HEK293 (cell line): Measurements from ENCODE around the gene MCCC2.

Experiments
- CTCF ChIA-PET: fragments of 350-600 bp; formaldehyde crosslinking; extraction: SDS; loops from one replicate; lab custom pipeline; 2021; ENCODE audit warnings: antibody characterized with exemption; lab: Yijun Ruan, JAX
- POLR2A ChIA-PET: fragments of 300-600 bp; formaldehyde crosslinking; extraction: SDS; loops from one replicate; lab custom pipeline; 2020; ENCODE audit warnings: antibody characterized with exemption, inconsistent platforms; lab: Yijun Ruan, JAX
- H3K27ac ChIP-seq: fragments of 200-500 bp; sonication (Bioruptor generic); 2 replicates; pipeline ENCODE4 v1.5.1; 2014; ENCODE audit warnings: low read depth, low read length, control low read depth, inconsistent platforms; ENCODE audit errors: extremely low read depth
- H3K36me3 ChIP-seq, 2 experiments: fragments of 200-500 bp in 1 of 2; sonication (Bioruptor generic) in 1 of 2; 1 replicate in 1 of 2; 2 replicates in 1 of 2; pipeline ENCODE4 v1.5.1; 2014 to 2017; ENCODE audit warnings: inconsistent platforms in 2 of 2, low read length in 2 of 2; ENCODE audit not compliant: control insufficient read depth in 2 of 2, insufficient read depth in 1 of 2
- H3K4me1 ChIP-seq: fragments of 200-500 bp; sonication (Bioruptor generic); 2 replicates; pipeline ENCODE4 v1.5.1; 2014; ENCODE audit warnings: mild to moderate bottlenecking, low read length, inconsistent platforms; ENCODE audit not compliant: control insufficient read depth, insufficient read depth
- H3K4me3 ChIP-seq: 2 replicates; pipeline ENCODE4 v1.5.1; 2011; ENCODE audit warnings: low read depth, mild to moderate bottlenecking, control low read depth, low read length, moderate library complexity
- H3K9me3 ChIP-seq: fragments of 200-500 bp; sonication (Bioruptor generic); 2 replicates; pipeline ENCODE4 v1.5.1; 2014; ENCODE audit warnings: low read depth, low read length, inconsistent platforms; ENCODE audit not compliant: control insufficient read depth, insufficient read depth
- SCRT2 ChIP-seq: fragments of 450-650 bp; formaldehyde crosslinking; IDR thresholded peaks from 2 replicates; pipeline ENCODE4 v1.5.1; 2016; ENCODE audit warnings: missing biosample characterization, missing genetic modification characterization
- TCF7L2 ChIP-seq: IDR thresholded peaks from 2 replicates; pipeline ENCODE4 v1.6.1; 2011; ENCODE audit warnings: low read depth, mild to moderate bottlenecking, inconsistent platforms, low read length, moderate library complexity, borderline replicate concordance
- ZBTB7A ChIP-seq: fragments of 450-650 bp; formaldehyde crosslinking; IDR thresholded peaks from 2 replicates; pipeline ENCODE4 v1.5.1; 2016; ENCODE audit warnings: low read depth, missing biosample characterization, missing genetic modification characterization
- ZNF10 ChIP-seq: fragments of 450-650 bp; formaldehyde crosslinking; IDR thresholded peaks from 2 replicates; pipeline ENCODE4 v1.5.1; 2017; ENCODE audit warnings: missing biosample characterization, missing genetic modification characterization
- ZNF157 ChIP-seq: fragments of 450-650 bp; formaldehyde crosslinking; IDR thresholded peaks from 2 replicates; pipeline ENCODE4 v1.5.1; 2016; ENCODE audit warnings: missing biosample characterization, missing genetic modification characterization
- ZNF394 ChIP-seq: fragments of 450-650 bp; formaldehyde crosslinking; IDR thresholded peaks from 2 replicates; pipeline ENCODE4 v1.5.1; 2016; ENCODE audit warnings: missing biosample characterization, missing genetic modification characterization, mild to moderate bottlenecking, moderate library complexity, borderline replicate concordance
- ZNF404 ChIP-seq: fragments of 450-650 bp; formaldehyde crosslinking; IDR thresholded peaks from 2 replicates; pipeline ENCODE4 v1.5.1; 2017; ENCODE audit warnings: missing biosample characterization, missing genetic modification characterization
- ZNF449 ChIP-seq: fragments of 450-650 bp; formaldehyde crosslinking; IDR thresholded peaks from 2 replicates; pipeline ENCODE4 v1.5.1; 2017; ENCODE audit warnings: missing biosample characterization, mild to moderate bottlenecking, missing genetic modification characterization, moderate library complexity
- ZNF473 ChIP-seq: fragments of 450-650 bp; formaldehyde crosslinking; IDR thresholded peaks from 2 replicates; pipeline ENCODE4 v1.5.1; 2017; ENCODE audit warnings: missing biosample characterization, missing genetic modification characterization
- ZNF48 ChIP-seq: fragments of 450-650 bp; formaldehyde crosslinking; IDR thresholded peaks from 2 replicates; pipeline ENCODE4 v1.5.1; 2016; ENCODE audit warnings: missing biosample characterization, missing genetic modification characterization
- ZNF544 ChIP-seq: fragments of 450-650 bp; formaldehyde crosslinking; IDR thresholded peaks from 2 replicates; pipeline ENCODE4 v1.5.0; 2017; ENCODE audit warnings: missing biosample characterization, missing genetic modification characterization
- ZNF571 ChIP-seq: fragments of 450-650 bp; formaldehyde crosslinking; IDR thresholded peaks from 2 replicates; pipeline ENCODE4 v1.5.0; 2017; ENCODE audit warnings: missing biosample characterization, missing genetic modification characterization
- ZNF660 ChIP-seq: fragments of 450-650 bp; IDR thresholded peaks from 2 replicates; pipeline ENCODE4 v1.5.1; 2018; ENCODE audit warnings: missing biosample characterization, mild to moderate bottlenecking, missing genetic modification characterization
- ZXDB ChIP-seq: fragments of 450-650 bp; formaldehyde crosslinking; IDR thresholded peaks from 2 replicates; pipeline ENCODE4 v1.5.1; 2016; ENCODE audit warnings: missing biosample characterization, missing genetic modification characterization
- TF ChIP-seq, protein P1 (sequence below): fragments of 450-650 bp; formaldehyde crosslinking; IDR thresholded peaks from 2 replicates; pipeline ENCODE4 v1.5.1; 2017; ENCODE audit warnings: missing biosample characterization, missing genetic modification characterization
- TF ChIP-seq, protein P2 (sequence below): fragments of 450-650 bp; formaldehyde crosslinking; IDR thresholded peaks from 2 replicates; pipeline ENCODE4 v1.5.1; 2016; ENCODE audit warnings: missing biosample characterization, missing genetic modification characterization
- TF ChIP-seq, protein P3 (sequence below): fragments of 450-650 bp; formaldehyde crosslinking; IDR thresholded peaks from 2 replicates; pipeline ENCODE4 v1.5.1; 2016; ENCODE audit warnings: missing biosample characterization, missing genetic modification characterization
- TF ChIP-seq, protein P4 (sequence below): fragments of 450-650 bp; formaldehyde crosslinking; IDR thresholded peaks from 2 replicates; pipeline ENCODE4 v1.5.1; 2016; ENCODE audit warnings: missing biosample characterization, missing genetic modification characterization, borderline replicate concordance

The MCCC2 gene

GRCh38 chr5:71615809-71616208 lies 28.7 kb downstream of the MCCC2 start:
- Histone ChIP-seq H3K27ac (no peak overlapping the region), H3K4me1 (no peaks in the 10 kb centered on the region), H3K9me3 (no peaks in the 10 kb centered on the region), H3K36me3 (peaks cover 15 to 36% of the 10 kb centered on the region in 2 experiments; a peak in 2 of 3 replicates), H3K4me3 (no peak overlapping the region)
- TF ChIP-seq, protein P1, sequence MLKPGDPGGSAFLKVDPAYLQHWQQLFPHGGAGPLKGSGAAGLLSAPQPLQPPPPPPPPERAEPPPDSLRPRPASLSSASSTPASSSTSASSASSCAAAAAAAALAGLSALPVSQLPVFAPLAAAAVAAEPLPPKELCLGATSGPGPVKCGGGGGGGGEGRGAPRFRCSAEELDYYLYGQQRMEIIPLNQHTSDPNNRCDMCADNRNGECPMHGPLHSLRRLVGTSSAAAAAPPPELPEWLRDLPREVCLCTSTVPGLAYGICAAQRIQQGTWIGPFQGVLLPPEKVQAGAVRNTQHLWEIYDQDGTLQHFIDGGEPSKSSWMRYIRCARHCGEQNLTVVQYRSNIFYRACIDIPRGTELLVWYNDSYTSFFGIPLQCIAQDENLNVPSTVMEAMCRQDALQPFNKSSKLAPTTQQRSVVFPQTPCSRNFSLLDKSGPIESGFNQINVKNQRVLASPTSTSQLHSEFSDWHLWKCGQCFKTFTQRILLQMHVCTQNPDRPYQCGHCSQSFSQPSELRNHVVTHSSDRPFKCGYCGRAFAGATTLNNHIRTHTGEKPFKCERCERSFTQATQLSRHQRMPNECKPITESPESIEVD (tag by site-specific recombination), result no peak
- TF ChIP-seq ZNF544 (tag by site-specific recombination) (no peak), ZNF449 (no peak), SCRT2 (tag by site-specific recombination) (no peak)
- ChIA-PET POLR2A (no interaction called here), CTCF (no interaction called here)

DNA sequence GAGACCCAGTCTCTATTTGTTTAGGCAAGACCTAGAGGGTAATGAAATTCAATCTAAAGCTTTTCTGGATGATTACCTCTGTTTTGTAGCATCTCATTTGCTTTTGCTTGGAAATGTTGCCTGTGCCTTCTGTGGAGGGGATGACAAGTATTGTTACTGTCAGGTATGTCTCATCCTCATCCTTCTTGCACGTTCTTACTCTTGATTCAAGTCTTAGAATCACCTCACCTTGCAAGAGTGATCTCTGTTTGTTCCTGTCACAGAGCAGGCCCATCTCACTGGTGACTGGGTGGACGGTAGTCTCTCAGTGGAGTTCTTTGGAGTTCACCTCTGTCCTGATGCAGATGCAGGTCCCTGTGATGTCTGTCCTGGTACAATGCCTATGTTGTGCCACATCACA lies 33.5 kb downstream of the MCCC2 start:
- peaks cover 10 to 30% of the 10 kb centered on the region in 2 experiments; a peak in 2 of 3 replicates for H3K36me3 ChIP-seq
- ChIA-PET POLR2A (no interaction called here), CTCF (no interaction called here)
- no peak overlapping the region for H3K4me3 ChIP-seq
- H3K27ac ChIP-seq, result no peak overlapping the region
- H3K9me3 ChIP-seq, result no peaks in the 10 kb centered on the region
- H3K4me1 ChIP-seq, result no peaks in the 10 kb centered on the region; the same call in 1 of the 2 replicates
- TF ChIP-seq ZNF449 (no peak), ZNF571 (tag by site-specific recombination) (no peak), ZNF157 (no peak), ZNF660 (tag by site-specific recombination) (no peak), ZNF394 (no peak), TCF7L2 (no peak), ZXDB (tag by site-specific recombination) (no peak), ZNF404 (tag by site-specific recombination) (no peak), ZBTB7A (no peak), ZNF48 (tag by site-specific recombination) (no peak), ZNF473 (tag by site-specific recombination) (no peak), ZNF10 (no peak)
- TF ChIP-seq, protein P2, sequence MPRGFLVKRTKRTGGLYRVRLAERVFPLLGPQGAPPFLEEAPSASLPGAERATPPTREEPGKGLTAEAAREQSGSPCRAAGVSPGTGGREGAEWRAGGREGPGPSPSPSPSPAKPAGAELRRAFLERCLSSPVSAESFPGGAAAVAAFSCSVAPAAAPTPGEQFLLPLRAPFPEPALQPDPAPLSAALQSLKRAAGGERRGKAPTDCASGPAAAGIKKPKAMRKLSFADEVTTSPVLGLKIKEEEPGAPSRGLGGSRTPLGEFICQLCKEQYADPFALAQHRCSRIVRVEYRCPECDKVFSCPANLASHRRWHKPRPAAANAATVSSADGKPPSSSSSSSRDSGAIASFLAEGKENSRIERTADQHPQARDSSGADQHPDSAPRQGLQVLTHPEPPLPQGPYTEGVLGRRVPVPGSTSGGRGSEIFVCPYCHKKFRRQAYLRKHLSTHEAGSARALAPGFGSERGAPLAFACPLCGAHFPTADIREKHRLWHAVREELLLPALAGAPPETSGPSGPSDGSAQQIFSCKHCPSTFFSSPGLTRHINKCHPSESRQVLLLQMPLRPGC (tag by site-specific recombination), result no peak
- TF ChIP-seq, protein P3, sequence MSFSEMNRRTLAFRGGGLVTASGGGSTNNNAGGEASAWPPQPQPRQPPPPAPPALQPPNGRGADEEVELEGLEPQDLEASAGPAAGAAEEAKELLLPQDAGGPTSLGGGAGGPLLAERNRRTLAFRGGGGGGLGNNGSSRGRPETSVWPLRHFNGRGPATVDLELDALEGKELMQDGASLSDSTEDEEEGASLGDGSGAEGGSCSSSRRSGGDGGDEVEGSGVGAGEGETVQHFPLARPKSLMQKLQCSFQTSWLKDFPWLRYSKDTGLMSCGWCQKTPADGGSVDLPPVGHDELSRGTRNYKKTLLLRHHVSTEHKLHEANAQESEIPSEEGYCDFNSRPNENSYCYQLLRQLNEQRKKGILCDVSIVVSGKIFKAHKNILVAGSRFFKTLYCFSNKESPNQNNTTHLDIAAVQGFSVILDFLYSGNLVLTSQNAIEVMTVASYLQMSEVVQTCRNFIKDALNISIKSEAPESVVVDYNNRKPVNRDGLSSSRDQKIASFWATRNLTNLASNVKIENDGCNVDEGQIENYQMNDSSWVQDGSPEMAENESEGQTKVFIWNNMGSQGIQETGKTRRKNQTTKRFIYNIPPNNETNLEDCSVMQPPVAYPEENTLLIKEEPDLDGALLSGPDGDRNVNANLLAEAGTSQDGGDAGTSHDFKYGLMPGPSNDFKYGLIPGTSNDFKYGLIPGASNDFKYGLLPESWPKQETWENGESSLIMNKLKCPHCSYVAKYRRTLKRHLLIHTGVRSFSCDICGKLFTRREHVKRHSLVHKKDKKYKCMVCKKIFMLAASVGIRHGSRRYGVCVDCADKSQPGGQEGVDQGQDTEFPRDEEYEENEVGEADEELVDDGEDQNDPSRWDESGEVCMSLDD (tag by site-specific recombination), result no peak
- TF ChIP-seq, protein P4, sequence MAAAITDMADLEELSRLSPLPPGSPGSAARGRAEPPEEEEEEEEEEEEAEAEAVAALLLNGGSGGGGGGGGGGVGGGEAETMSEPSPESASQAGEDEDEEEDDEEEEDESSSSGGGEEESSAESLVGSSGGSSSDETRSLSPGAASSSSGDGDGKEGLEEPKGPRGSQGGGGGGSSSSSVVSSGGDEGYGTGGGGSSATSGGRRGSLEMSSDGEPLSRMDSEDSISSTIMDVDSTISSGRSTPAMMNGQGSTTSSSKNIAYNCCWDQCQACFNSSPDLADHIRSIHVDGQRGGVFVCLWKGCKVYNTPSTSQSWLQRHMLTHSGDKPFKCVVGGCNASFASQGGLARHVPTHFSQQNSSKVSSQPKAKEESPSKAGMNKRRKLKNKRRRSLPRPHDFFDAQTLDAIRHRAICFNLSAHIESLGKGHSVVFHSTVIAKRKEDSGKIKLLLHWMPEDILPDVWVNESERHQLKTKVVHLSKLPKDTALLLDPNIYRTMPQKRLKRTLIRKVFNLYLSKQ (tag by site-specific recombination), result no peak
